H9 (cell line): Measurements from ENCODE around the gene ZNF800. TPM values are rescaled to one million over a fixed set of nuclear protein-coding genes. Genes with fewer than 3 reads are reported as not detected.

ENCODE experiments used
- DNase-seq: peaks from one replicate; pipeline ENCODE4 v3.0.0-alpha.2; 2017
- H2AFZ ChIP-seq: one replicate; pipeline ENCODE4 v1.6.1; 2013; ENCODE audit warnings: mild to moderate bottlenecking, low read length, control low read depth, moderate library complexity
- H2AK5ac ChIP-seq: 2 replicates; pipeline ENCODE4 v1.6.1; 2013; ENCODE audit warnings: low read length, control low read depth, mixed read lengths; ENCODE audit not compliant: insufficient read length
- H2BK120ac ChIP-seq: one replicate; pipeline ENCODE4 v1.6.1; 2013; ENCODE audit warnings: low read depth, mild to moderate bottlenecking, low read length, control low read depth, inconsistent platforms; ENCODE audit not compliant: poor library complexity, severe bottlenecking
- H2BK12ac ChIP-seq: 2 replicates; pipeline ENCODE4 v1.6.1; 2013; ENCODE audit warnings: low read length, control low read depth, mixed read lengths, low read depth; ENCODE audit not compliant: insufficient read length
- H2BK15ac ChIP-seq: 2 replicates; pipeline ENCODE4 v1.6.1; 2013; ENCODE audit warnings: low read depth, low read length, control low read depth
- H2BK20ac ChIP-seq: one replicate; pipeline ENCODE4 v1.6.1; 2013; ENCODE audit warnings: low read depth, mild to moderate bottlenecking, low read length, control low read depth, inconsistent platforms; ENCODE audit not compliant: poor library complexity, severe bottlenecking
- H2BK5ac ChIP-seq: 2 replicates; pipeline ENCODE4 v1.6.1; 2013; ENCODE audit warnings: low read length, control low read depth, mixed read lengths; ENCODE audit not compliant: insufficient read length
- H3K14ac ChIP-seq: 2 replicates; pipeline ENCODE4 v1.6.1; 2013; ENCODE audit warnings: low read length, control low read depth; ENCODE audit not compliant: insufficient read depth
- H3K18ac ChIP-seq: 2 replicates; pipeline ENCODE4 v1.6.1; 2013; ENCODE audit warnings: low read depth, mild to moderate bottlenecking, mixed read lengths, low read length, control low read depth; ENCODE audit not compliant: insufficient read length
- H3K23ac ChIP-seq: 2 replicates; pipeline ENCODE4 v1.6.1; 2013; ENCODE audit warnings: low read length, control low read depth, mixed read lengths, low read depth; ENCODE audit not compliant: insufficient read length
- H3K23me2 ChIP-seq: 2 replicates; pipeline ENCODE4 v1.6.1; 2013; ENCODE audit warnings: low read depth, mild to moderate bottlenecking, mixed read lengths, low read length, control low read depth; ENCODE audit not compliant: insufficient read length, poor library complexity, severe bottlenecking
- H3K27ac ChIP-seq: 2 replicates; pipeline ENCODE4 v1.5.1; 2013; ENCODE audit warnings: low read length, control low read depth, mixed read lengths, low read depth; ENCODE audit not compliant: insufficient read length
- H3K27me3 ChIP-seq: 2 replicates; pipeline ENCODE4 v1.6.1; 2013; ENCODE audit warnings: low read length, control low read depth, inconsistent platforms; ENCODE audit not compliant: insufficient read depth
- H3K4ac ChIP-seq: 2 replicates; pipeline ENCODE4 v1.6.1; 2013; ENCODE audit warnings: low read depth, mild to moderate bottlenecking, control low read depth, inconsistent platforms, low read length, moderate library complexity
- H3K4me1 ChIP-seq: 2 replicates; pipeline ENCODE4 v1.6.1; 2013; ENCODE audit warnings: low read length, control low read depth, inconsistent platforms; ENCODE audit not compliant: insufficient read depth
- H3K4me2 ChIP-seq: 2 replicates; pipeline ENCODE4 v1.6.1; 2013; ENCODE audit warnings: low read length, control low read depth, mixed read lengths; ENCODE audit not compliant: insufficient read length, insufficient read depth
- H3K56ac ChIP-seq: 2 replicates; pipeline ENCODE4 v1.6.1; 2013; ENCODE audit warnings: low read depth, mild to moderate bottlenecking, mixed read lengths, low read length, control low read depth; ENCODE audit not compliant: insufficient read length
- H3K79me1 ChIP-seq: 2 replicates; pipeline ENCODE4 v1.6.1; 2013; ENCODE audit warnings: low read depth, mild to moderate bottlenecking, moderate library complexity, low read length, control low read depth, inconsistent platforms; ENCODE audit not compliant: insufficient read depth, poor library complexity, severe bottlenecking
- H3K79me2 ChIP-seq: 2 replicates; pipeline ENCODE4 v1.6.1; 2013; ENCODE audit warnings: low read length, control low read depth, inconsistent platforms; ENCODE audit not compliant: insufficient read depth
- H3K9ac ChIP-seq: 2 replicates; pipeline ENCODE4 v1.6.1; 2013; ENCODE audit warnings: low read length, control low read depth, mixed read lengths; ENCODE audit not compliant: insufficient read length; ENCODE audit errors: extremely low read depth
- H3K9me3 ChIP-seq: one replicate; pipeline ENCODE4 v1.6.1; 2013; ENCODE audit warnings: low read depth, low read length, inconsistent platforms; ENCODE audit not compliant: control insufficient read depth
- H3T11ph ChIP-seq: one replicate; pipeline ENCODE4 v1.6.1; 2013; ENCODE audit warnings: mild to moderate bottlenecking, low read length, control low read depth, inconsistent platforms
- H4K20me1 ChIP-seq: one replicate; pipeline ENCODE4 v1.6.1; 2013; ENCODE audit not compliant: control insufficient read depth, insufficient read length, insufficient read depth
- H4K5ac ChIP-seq: 2 replicates; pipeline ENCODE4 v1.6.1; 2013; ENCODE audit warnings: low read depth, mild to moderate bottlenecking, mixed read lengths, low read length, control low read depth; ENCODE audit not compliant: insufficient read length
- H4K8ac ChIP-seq: replicated peaks from 2 replicates; pipeline ENCODE4 v1.6.1; 2013; ENCODE audit warnings: low read length, control low read depth, mixed read lengths, low read depth; ENCODE audit not compliant: insufficient read length
- H4K91ac ChIP-seq: 2 replicates; pipeline ENCODE4 v1.6.1; 2013; ENCODE audit warnings: low read depth, mild to moderate bottlenecking, moderate library complexity, mixed read lengths, low read length, control low read depth; ENCODE audit not compliant: insufficient read length
- H3K27ac Mint-ChIP-seq, 3 experiments: 2 replicates in 2 of 3; 3 replicates in 1 of 3; pipeline ENCODE4 v1.8.0; 2020 to 2021; ENCODE audit warnings: mixed read lengths in 3 of 3, mild to moderate bottlenecking in 1 of 3, moderate library complexity in 1 of 3
- H3K27me3 Mint-ChIP-seq: 2 replicates; pipeline ENCODE4 v1.8.0; 2021; ENCODE audit warnings: low read depth, mild to moderate bottlenecking, moderate library complexity, mixed read lengths
- H3K36me3 Mint-ChIP-seq, 3 experiments: 2 replicates in 2 of 3; 3 replicates in 1 of 3; pipeline ENCODE4 v1.8.0; 2020 to 2021; ENCODE audit warnings: low read depth in 3 of 3, mixed read lengths in 3 of 3; ENCODE audit not compliant: insufficient read depth in 1 of 3
- H3K4me1 Mint-ChIP-seq, 2 experiments: 2 replicates each; pipeline ENCODE4 v1.8.0; 2020; ENCODE audit warnings: mixed read lengths in 2 of 2
- H3K4me3 Mint-ChIP-seq, 2 experiments: 2 replicates in 1 of 2; 3 replicates in 1 of 2; pipeline ENCODE4 v1.8.0; 2020 to 2021; ENCODE audit warnings: mild to moderate bottlenecking in 2 of 2, mixed read lengths in 2 of 2, moderate library complexity in 1 of 2
- H3K9me3 Mint-ChIP-seq, 2 experiments: 2 replicates in 1 of 2; 3 replicates in 1 of 2; pipeline ENCODE4 v1.8.0; 2020; ENCODE audit warnings: mild to moderate bottlenecking in 2 of 2, mixed read lengths in 2 of 2, moderate library complexity in 1 of 2
- total RNA-seq: library from RNA; stranded (reverse); gene quantifications from 2 replicates; pipeline ENCODE4 v1.2.1, GENCODE V29; 2021
- TF ChIP-seq, protein P1 (sequence below): fragments of 200-600 bp; sonication (generic); conservative IDR thresholded peaks from 3 replicates; pipeline ENCODE4 v1.8.0; 2021; ENCODE audit warnings: antibody characterized with exemption, mild to moderate bottlenecking

The ZNF800 gene
- total RNA-seq, 1 experiment from 2014 or later = 11.0 TPM

DNA sequence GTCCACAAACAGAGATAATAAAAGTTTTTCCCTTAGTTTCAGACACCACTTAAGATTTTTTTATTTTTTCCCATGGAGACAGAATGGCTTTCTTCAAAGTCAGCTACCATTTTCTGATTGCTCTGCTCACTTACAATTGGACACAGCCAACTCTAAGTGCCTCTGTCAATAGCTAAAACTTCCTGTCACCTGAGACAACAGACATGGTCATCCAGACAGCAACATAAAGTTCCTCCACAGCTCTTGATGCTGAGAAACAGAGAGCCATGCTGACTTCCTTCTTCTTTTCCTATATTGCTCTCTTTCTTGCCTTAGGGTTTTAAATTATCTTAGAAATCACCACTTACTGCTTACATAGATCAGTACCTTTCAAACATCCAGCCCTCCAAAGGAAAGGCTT lies 12.0 kb downstream of the ZNF800 start:
- no peak overlapping the region for H2BK20ac ChIP-seq
- no peaks in the 10 kb centered on the region for H3K27me3 Mint-ChIP-seq

More for the DNA sequence above, 12.0 kb downstream of the ZNF800 start:
- H2AK5ac ChIP-seq = no peak overlapping the region
- no peak overlapping the region for H3T11ph ChIP-seq
- H4K20me1 ChIP-seq = no peaks in the 10 kb centered on the region
- no peaks in the 10 kb centered on the region for H3K9me3 Mint-ChIP-seq
- no peak overlapping the region for H2BK5ac ChIP-seq
- DNase-seq = no peak
- no peaks in the 10 kb centered on the region for H3K9me3 ChIP-seq
- no peaks in the 10 kb centered on the region for H3K27me3 ChIP-seq
- no peak overlapping the region for H4K8ac ChIP-seq
- H3K23ac ChIP-seq = no peak overlapping the region
- H2AFZ ChIP-seq = no peak overlapping the region
- no peaks in the 10 kb centered on the region for H3K4me1 ChIP-seq
- H2BK120ac ChIP-seq = no peak overlapping the region
- no peak overlapping the region for H3K56ac ChIP-seq
- no peak overlapping the region for H2BK15ac ChIP-seq
- H3K23me2 ChIP-seq = no peaks in the 10 kb centered on the region
- no peak overlapping the region for H3K4ac ChIP-seq
- H3K9ac ChIP-seq = no peak overlapping the region
- no peaks in the 10 kb centered on the region; a peak in 1 of 7 replicates for H3K36me3 Mint-ChIP-seq
- no peak overlapping the region for H3K4me3 Mint-ChIP-seq
- no peak overlapping the region for H3K27ac Mint-ChIP-seq
- no peak overlapping the region for H4K5ac ChIP-seq
- H3K79me2 ChIP-seq = no peaks in the 10 kb centered on the region
- H3K18ac ChIP-seq = no peak overlapping the region
- H3K4me1 Mint-ChIP-seq = peaks cover 6 to 10% of the 10 kb centered on the region in 2 experiments
- H3K79me1 ChIP-seq = no peaks in the 10 kb centered on the region
- no peak overlapping the region for H4K91ac ChIP-seq
- H2BK12ac ChIP-seq = no peak overlapping the region
- H3K14ac ChIP-seq = no peak overlapping the region
- H3K27ac ChIP-seq = no peak overlapping the region
- TF ChIP-seq, protein P1, sequence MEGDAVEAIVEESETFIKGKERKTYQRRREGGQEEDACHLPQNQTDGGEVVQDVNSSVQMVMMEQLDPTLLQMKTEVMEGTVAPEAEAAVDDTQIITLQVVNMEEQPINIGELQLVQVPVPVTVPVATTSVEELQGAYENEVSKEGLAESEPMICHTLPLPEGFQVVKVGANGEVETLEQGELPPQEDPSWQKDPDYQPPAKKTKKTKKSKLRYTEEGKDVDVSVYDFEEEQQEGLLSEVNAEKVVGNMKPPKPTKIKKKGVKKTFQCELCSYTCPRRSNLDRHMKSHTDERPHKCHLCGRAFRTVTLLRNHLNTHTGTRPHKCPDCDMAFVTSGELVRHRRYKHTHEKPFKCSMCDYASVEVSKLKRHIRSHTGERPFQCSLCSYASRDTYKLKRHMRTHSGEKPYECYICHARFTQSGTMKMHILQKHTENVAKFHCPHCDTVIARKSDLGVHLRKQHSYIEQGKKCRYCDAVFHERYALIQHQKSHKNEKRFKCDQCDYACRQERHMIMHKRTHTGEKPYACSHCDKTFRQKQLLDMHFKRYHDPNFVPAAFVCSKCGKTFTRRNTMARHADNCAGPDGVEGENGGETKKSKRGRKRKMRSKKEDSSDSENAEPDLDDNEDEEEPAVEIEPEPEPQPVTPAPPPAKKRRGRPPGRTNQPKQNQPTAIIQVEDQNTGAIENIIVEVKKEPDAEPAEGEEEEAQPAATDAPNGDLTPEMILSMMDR = no peak
- H3K4me2 ChIP-seq = no peak overlapping the region
